Measurements from ENCODE around the gene POLR2H. TPM values are rescaled to one million over a fixed set of nuclear protein-coding genes. Genes with fewer than 3 reads are reported as not detected.

POLR2H gene
- total and polyA plus RNA-seq, 10 of the 15 experiments (the other 5 are each of a cell fraction or from before 2014, with no cell fraction given) = 74.2 to 357 (median 143) TPM

DNA sequence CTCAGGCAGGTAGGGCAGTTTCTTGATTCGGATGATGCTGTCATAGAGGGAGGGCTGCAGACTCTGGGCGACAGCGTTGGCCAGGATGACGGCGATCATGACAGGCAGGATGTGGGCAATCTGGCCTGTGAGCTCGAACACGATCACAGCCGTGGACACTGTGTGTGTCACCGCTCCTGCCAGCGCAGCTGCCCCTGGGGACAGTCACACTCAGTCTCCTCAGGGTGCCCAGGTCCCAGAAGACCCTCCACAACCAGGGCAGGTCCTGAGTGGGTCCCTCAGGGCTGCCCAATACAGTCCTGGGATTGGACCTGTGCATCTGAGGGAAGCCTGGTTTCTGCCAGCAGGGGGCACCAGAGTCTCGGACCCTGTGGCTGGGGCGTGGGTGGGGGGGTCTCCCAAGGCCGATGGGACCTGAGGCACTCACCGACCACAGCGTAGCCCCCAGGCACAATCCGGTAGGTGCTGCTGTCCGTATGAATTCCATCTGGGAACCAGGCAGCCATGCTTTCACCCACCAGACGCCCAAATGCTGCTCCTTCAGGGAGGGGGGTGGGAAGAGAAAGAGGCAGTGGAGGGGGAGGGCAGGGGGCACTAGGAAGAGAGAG, 7.3 kb upstream of the POLR2H start (continued):
- TF ChIP-seq CREM (IDR thresholded peaks at IDR 0.05; ENCODE audit: low read depth) = no peak
- no peak for TF ChIP-seq NFYB (IDR thresholded peaks at IDR 0.05; ENCODE audit: insufficient read depth, low read depth, low read length)
- TF ChIP-seq, protein P1, sequence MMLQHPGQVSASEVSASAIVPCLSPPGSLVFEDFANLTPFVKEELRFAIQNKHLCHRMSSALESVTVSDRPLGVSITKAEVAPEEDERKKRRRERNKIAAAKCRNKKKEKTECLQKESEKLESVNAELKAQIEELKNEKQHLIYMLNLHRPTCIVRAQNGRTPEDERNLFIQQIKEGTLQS (IDR thresholded peaks at IDR 0.05; ENCODE audit: borderline replicate concordance, extremely low read depth, low read depth, low read length) = no peak
- TF ChIP-seq MYB (IDR thresholded peaks at IDR 0.05; ENCODE audit: borderline replicate concordance, low read depth, low read length) = no peak
- TF ChIP-seq, protein P2, sequence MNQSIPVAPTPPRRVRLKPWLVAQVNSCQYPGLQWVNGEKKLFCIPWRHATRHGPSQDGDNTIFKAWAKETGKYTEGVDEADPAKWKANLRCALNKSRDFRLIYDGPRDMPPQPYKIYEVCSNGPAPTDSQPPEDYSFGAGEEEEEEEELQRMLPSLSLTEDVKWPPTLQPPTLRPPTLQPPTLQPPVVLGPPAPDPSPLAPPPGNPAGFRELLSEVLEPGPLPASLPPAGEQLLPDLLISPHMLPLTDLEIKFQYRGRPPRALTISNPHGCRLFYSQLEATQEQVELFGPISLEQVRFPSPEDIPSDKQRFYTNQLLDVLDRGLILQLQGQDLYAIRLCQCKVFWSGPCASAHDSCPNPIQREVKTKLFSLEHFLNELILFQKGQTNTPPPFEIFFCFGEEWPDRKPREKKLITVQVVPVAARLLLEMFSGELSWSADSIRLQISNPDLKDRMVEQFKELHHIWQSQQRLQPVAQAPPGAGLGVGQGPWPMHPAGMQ (IDR thresholded peaks at IDR 0.05; ENCODE audit: borderline replicate concordance) = no peak
- TF ChIP-seq KLF5 (IDR thresholded peaks at IDR 0.05; ENCODE audit: partially characterized antibody) = no peak
- TF ChIP-seq CREB1 (IDR thresholded peaks at IDR 0.05; ENCODE audit: low read depth) = no peak
- peak; percentile 37 to 96 for TF ChIP-seq EGR1 (IDR thresholded peaks at IDR 0.05; ENCODE audit: borderline replicate concordance in 1 of 2, low read depth in 2 of 2, low read length in 2 of 2)
- TF ChIP-seq RUNX3 (IDR thresholded peaks at IDR 0.05; ENCODE audit: low read length) = peak; percentile 60
- TF ChIP-seq HDAC6 (IDR thresholded peaks at IDR 0.05; ENCODE audit: unreplicated experiment) = no peak
- TF ChIP-seq CBFB (IDR thresholded peaks at IDR 0.05; ENCODE audit: low read depth) = no peak
- TF ChIP-seq, protein P3, sequence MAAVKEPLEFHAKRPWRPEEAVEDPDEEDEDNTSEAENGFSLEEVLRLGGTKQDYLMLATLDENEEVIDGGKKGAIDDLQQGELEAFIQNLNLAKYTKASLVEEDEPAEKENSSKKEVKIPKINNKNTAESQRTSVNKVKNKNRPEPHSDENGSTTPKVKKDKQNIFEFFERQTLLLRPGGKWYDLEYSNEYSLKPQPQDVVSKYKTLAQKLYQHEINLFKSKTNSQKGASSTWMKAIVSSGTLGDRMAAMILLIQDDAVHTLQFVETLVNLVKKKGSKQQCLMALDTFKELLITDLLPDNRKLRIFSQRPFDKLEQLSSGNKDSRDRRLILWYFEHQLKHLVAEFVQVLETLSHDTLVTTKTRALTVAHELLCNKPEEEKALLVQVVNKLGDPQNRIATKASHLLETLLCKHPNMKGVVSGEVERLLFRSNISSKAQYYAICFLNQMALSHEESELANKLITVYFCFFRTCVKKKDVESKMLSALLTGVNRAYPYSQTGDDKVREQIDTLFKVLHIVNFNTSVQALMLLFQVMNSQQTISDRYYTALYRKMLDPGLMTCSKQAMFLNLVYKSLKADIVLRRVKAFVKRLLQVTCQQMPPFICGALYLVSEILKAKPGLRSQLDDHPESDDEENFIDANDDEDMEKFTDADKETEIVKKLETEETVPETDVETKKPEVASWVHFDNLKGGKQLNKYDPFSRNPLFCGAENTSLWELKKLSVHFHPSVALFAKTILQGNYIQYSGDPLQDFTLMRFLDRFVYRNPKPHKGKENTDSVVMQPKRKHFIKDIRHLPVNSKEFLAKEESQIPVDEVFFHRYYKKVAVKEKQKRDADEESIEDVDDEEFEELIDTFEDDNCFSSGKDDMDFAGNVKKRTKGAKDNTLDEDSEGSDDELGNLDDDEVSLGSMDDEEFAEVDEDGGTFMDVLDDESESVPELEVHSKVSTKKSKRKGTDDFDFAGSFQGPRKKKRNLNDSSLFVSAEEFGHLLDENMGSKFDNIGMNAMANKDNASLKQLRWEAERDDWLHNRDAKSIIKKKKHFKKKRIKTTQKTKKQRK (IDR thresholded peaks at IDR 0.05; ENCODE audit: low read depth, low read length) = no peak
- TF ChIP-seq, protein P4, sequence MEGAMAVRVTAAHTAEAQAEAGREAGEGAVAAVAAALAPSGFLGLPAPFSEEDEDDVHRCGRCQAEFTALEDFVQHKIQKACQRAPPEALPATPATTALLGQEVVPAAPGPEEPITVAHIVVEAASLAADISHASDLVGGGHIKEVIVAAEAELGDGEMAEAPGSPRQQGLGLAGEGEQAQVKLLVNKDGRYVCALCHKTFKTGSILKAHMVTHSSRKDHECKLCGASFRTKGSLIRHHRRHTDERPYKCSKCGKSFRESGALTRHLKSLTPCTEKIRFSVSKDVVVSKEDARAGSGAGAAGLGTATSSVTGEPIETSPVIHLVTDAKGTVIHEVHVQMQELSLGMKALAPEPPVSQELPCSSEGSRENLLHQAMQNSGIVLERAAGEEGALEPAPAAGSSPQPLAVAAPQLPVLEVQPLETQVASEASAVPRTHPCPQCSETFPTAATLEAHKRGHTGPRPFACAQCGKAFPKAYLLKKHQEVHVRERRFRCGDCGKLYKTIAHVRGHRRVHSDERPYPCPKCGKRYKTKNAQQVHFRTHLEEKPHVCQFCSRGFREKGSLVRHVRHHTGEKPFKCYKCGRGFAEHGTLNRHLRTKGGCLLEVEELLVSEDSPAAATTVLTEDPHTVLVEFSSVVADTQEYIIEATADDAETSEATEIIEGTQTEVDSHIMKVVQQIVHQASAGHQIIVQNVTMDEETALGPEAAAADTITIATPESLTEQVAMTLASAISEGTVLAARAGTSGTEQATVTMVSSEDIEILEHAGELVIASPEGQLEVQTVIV (IDR thresholded peaks at IDR 0.05; ENCODE audit: borderline replicate concordance, partially characterized antibody) = no peak
- TF ChIP-seq, protein P5, sequence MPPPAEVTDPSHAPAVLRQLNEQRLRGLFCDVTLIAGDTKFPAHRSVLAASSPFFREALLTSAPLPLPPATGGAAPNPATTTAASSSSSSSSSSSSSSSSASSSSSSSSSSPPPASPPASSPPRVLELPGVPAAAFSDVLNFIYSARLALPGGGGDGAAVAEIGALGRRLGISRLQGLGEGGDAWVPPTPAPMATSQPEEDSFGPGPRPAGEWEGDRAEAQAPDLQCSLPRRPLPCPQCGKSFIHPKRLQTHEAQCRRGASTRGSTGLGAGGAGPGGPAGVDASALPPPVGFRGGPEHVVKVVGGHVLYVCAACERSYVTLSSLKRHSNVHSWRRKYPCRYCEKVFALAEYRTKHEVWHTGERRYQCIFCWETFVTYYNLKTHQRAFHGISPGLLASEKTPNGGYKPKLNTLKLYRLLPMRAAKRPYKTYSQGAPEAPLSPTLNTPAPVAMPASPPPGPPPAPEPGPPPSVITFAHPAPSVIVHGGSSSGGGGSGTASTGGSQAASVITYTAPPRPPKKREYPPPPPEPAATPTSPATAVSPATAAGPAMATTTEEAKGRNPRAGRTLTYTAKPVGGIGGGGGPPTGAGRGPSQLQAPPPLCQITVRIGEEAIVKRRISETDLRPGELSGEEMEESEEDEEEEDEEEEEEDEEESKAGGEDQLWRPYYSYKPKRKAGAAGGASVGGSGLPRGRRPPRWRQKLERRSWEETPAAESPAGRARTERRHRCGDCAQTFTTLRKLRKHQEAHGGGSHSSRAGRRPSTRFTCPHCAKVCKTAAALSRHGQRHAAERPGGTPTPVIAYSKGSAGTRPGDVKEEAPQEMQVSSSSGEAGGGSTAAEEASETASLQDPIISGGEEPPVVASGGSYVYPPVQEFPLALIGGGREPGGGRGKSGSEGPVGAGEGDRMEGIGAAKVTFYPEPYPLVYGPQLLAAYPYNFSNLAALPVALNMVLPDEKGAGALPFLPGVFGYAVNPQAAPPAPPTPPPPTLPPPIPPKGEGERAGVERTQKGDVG (CRISPR knock-in tag; IDR thresholded peaks at IDR 0.05) = no peak
- no peak for TF ChIP-seq MYC (IDR thresholded peaks at IDR 0.05; ENCODE audit: insufficient read depth, insufficient read length, insufficient replicate concordance, low read length, severe bottlenecking)
- peak; percentile 19 for TF ChIP-seq MEF2B (IDR thresholded peaks at IDR 0.05; ENCODE audit: partially characterized antibody, poor library complexity, severe bottlenecking)
- TF ChIP-seq IKZF2 (IDR thresholded peaks at IDR 0.05) = no peak
- TF ChIP-seq MTA3 (IDR thresholded peaks at IDR 0.05; ENCODE audit: borderline replicate concordance, low read length) = no peak

All from GM12878 (cell line).